AG08395 (cell line): ENCODE results near the gene C1orf105.
"Not testable (repeated sequence)": the region's sequence is repeated elsewhere in the genome, so short reads cannot be mapped to it uniquely, and the experiment has no call there.

Experiments used
- DNase-seq: peaks from one replicate; pipeline ENCODE4 v3.0.0; 2012; ENCODE audit warnings: mixed read lengths, low spot score

C1orf105 gene

GRCh38 chr1:172489847-172490246 is 69.4 kb downstream of the C1orf105 start:
- no peak for DNase-seq

- DNase-seq = no peak
These were observed 71.9 kb downstream of the C1orf105 start for GRCh38 chr1:172492421-172492820.

- DNase-seq = no peak
These were observed 73.7 kb downstream of the C1orf105 start for GRCh38 chr1:172494166-172494565.

- not testable (repeated sequence) for DNase-seq
These were observed 75.6 kb downstream of the C1orf105 start for GRCh38 chr1:172496127-172496526.

GRCh38 chr1:172496678-172497077 is 76.2 kb downstream of the C1orf105 start:
- DNase-seq = no peak

- peak; percentile 53 for DNase-seq
These were observed 76.7 kb downstream of the C1orf105 start for GRCh38 chr1:172497230-172497629.

- DNase-seq = no peak
These were observed 78.4 kb downstream of the C1orf105 start for GRCh38 chr1:172498857-172499256.

GRCh38 chr1:172499636-172500141 is 79.2 kb downstream of the C1orf105 start:
- DNase-seq = no peak

- DNase-seq = no peak
These were observed 79.7 kb downstream of the C1orf105 start for GRCh38 chr1:172500207-172500606.

GRCh38 chr1:172507741-172508140 is 87.3 kb downstream of the C1orf105 start:
- no peak for DNase-seq

GRCh38 chr1:172510479-172510878 is 90.0 kb downstream of the C1orf105 start:
- DNase-seq = no peak

GRCh38 chr1:172512591-172512990 is 92.1 kb downstream of the C1orf105 start:
- DNase-seq = no peak

GRCh38 chr1:172513479-172513878 is 93.0 kb downstream of the C1orf105 start:
- DNase-seq = no peak

GRCh38 chr1:172514108-172514507 is 93.6 kb downstream of the C1orf105 start:
- DNase-seq = no peak

- no peak for DNase-seq
These were observed 95.0 kb downstream of the C1orf105 start for GRCh38 chr1:172515436-172515835.

GRCh38 chr1:172515927-172516326 is 95.4 kb downstream of the C1orf105 start:
- no peak for DNase-seq

GRCh38 chr1:172517081-172517480 is 96.6 kb downstream of the C1orf105 start:
- DNase-seq = no peak

- no peak for DNase-seq
These were observed 97.1 kb downstream of the C1orf105 start for GRCh38 chr1:172517545-172517944.
